HepG2 (cell line): Measurements from ENCODE around the gene CKB. TPM values are rescaled to one million over a fixed set of nuclear protein-coding genes. Genes with fewer than 3 reads are reported as not detected.

Source experiments
- ARID2 ChIP-seq: sonication (generic); formaldehyde crosslinking; IDR thresholded peaks from 2 replicates; pipeline ENCODE4 v1.8.1; 2022; ENCODE audit warnings: mild to moderate bottlenecking, missing genetic modification reagents, borderline replicate concordance
- BCL3 ChIP-seq: sonication (generic); formaldehyde crosslinking; IDR thresholded peaks from 2 replicates; pipeline ENCODE4 v1.5.1; 2020; ENCODE audit warnings: mild to moderate bottlenecking, missing genetic modification reagents, moderate library complexity
- CERS6 ChIP-seq: sonication (generic); formaldehyde crosslinking; IDR thresholded peaks from 2 replicates; pipeline ENCODE4 v1.5.0; 2020; ENCODE audit warnings: missing genetic modification reagents
- DDIT3 ChIP-seq: sonication (generic); formaldehyde crosslinking; IDR thresholded peaks from 2 replicates; pipeline ENCODE4 v1.4.0; 2020; ENCODE audit warnings: mild to moderate bottlenecking, missing genetic modification reagents
- IRF2 ChIP-seq: IDR thresholded peaks from 2 replicates; pipeline ENCODE4 v1.6.1; 2018; ENCODE audit warnings: missing genetic modification reagents, missing compliant biosample characterization
- MEIS1 ChIP-seq: sonication (generic); formaldehyde crosslinking; IDR thresholded peaks from 2 replicates; pipeline ENCODE4 v1.9.0; 2021; ENCODE audit warnings: mild to moderate bottlenecking, missing genetic modification reagents, moderate library complexity, borderline replicate concordance
- MNT ChIP-seq: fragments of 450-650 bp; IDR thresholded peaks from 2 replicates; pipeline ENCODE4 v1.6.1; 2016
- NFYB ChIP-seq: sonication (generic); formaldehyde crosslinking; IDR thresholded peaks from 2 replicates; pipeline ENCODE4 v1.4.0; 2020; ENCODE audit warnings: missing genetic modification reagents
- POGZ ChIP-seq: sonication (generic); formaldehyde crosslinking; IDR thresholded peaks from 2 replicates; pipeline ENCODE4 v1.4.0; 2020; ENCODE audit warnings: mild to moderate bottlenecking, missing genetic modification reagents
- SOX6 ChIP-seq, 2 experiments: fragments of 450-650 bp in 1 of 2; sonication (generic) in 1 of 2; formaldehyde crosslinking in 1 of 2; IDR thresholded peaks; 2 replicates each; pipeline versions ENCODE4 v1.4.0 to v1.6.1; 2017 to 2020; ENCODE audit warnings: antibody characterized with exemption in 1 of 2, mild to moderate bottlenecking in 1 of 2, missing genetic modification reagents in 1 of 2
- THAP9 ChIP-seq: sonication (generic); formaldehyde crosslinking; IDR thresholded peaks from 2 replicates; pipeline ENCODE4; 2020; ENCODE audit warnings: missing genetic modification reagents, mild to moderate bottlenecking, borderline replicate concordance
- TRIM24 ChIP-seq: sonication (generic); formaldehyde crosslinking; IDR thresholded peaks from 2 replicates; pipeline ENCODE4 v1.8.0; 2022; ENCODE audit warnings: mild to moderate bottlenecking, missing genetic modification reagents
- ZNF773 ChIP-seq: sonication (generic); formaldehyde crosslinking; IDR thresholded peaks from 2 replicates; pipeline ENCODE4 v1.4.0; 2020; ENCODE audit warnings: missing genetic modification reagents, borderline replicate concordance
- polyA plus RNA-seq, 8 experiments: library from polyadenylated mRNA; depleted of rRNA in 3 of 8; stranded (reverse) in 7 of 8; unstranded in 1 of 8; fragments of >200 nt; fragmentation: Illumina TruSeq in 4 of 8; extraction: Trizol in 4 of 8; gene quantifications; 2 replicates each; pipeline versions ENCODE4 v1.2.1 to v1.2.3, GENCODE V29; 2011 to 2016; ENCODE audit warnings: low read depth in 4 of 8, missing spikeins in 1 of 8, mixed read lengths in 1 of 8; ENCODE audit not compliant: insufficient read depth in 1 of 8
- total RNA-seq, 5 experiments: library from RNA; depleted of rRNA; stranded (reverse); fragments of >200 nt; fragmentation: Illumina TruSeq; extraction: Trizol; gene quantifications; 2 replicates each; pipeline ENCODE4 v1.2.3, GENCODE V29; 2016; ENCODE audit warnings: low read depth in 1 of 5
- TF ChIP-seq, protein P1 (sequence below): sonication (generic); formaldehyde crosslinking; IDR thresholded peaks from 2 replicates; pipeline ENCODE4 v1.8.0; 2022; ENCODE audit warnings: low read depth, missing genetic modification reagents

Gene CKB
- total and polyA plus RNA-seq, 2 of the 13 experiments (the other 11 are each of a cell fraction or from before 2014, with no cell fraction given) = 82.3 to 217 TPM

- TF ChIP-seq CERS6 (no peak), MNT (no peak), TRIM24 (CRISPR knock-in tag) (no peak), THAP9 (CRISPR knock-in tag) (peak; percentile 31; the same call in 1 of the 2 replicates), ARID2 (CRISPR knock-in tag) (no peak), IRF2 (CRISPR knock-in tag) (no peak), ZNF773 (CRISPR knock-in tag) (no peak), BCL3 (CRISPR knock-in tag) (no peak), DDIT3 (no peak), MEIS1 (0 out of 2 replicates have a peak, but pooled peaks have one; percentile 9), POGZ (CRISPR knock-in tag) (no peak), NFYB (no peak), SOX6 (IDR thresholded peaks at IDR 0.05) (no peak), SOX6 (CRISPR knock-in tag; IDR thresholded peaks at IDR 0.05) (peak; percentile 57)
- TF ChIP-seq, protein P1, sequence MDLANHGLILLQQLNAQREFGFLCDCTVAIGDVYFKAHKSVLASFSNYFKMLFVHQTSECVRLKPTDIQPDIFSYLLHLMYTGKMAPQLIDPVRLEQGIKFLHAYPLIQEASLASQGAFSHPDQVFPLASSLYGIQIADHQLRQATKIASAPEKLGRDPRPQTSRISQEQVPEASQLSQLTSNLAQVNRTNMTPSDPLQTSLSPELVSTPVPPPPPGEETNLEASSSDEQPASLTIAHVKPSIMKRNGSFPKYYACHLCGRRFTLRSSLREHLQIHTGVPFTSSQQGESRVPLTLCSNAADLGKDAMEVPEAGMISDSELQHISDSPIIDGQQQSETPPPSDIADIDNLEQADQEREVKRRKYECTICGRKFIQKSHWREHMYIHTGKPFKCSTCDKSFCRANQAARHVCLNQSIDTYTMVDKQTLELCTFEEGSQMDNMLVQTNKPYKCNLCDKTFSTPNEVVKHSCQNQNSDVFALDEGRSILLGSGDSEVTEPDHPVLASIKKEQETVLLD = 0 out of 2 replicates have a peak, but pooled peaks have one; percentile 46
Measured at GRCh38 chr14:103549361-103550311, 27.0 kb upstream of the CKB start (continued).
